Islet precursor cell (in vitro differentiated cells): ENCODE measurements around the gene CCL4.
"Not testable (repeated sequence)": the region's sequence is repeated elsewhere in the genome, so short reads cannot be mapped to it uniquely, and the experiment has no call there.

Experiments
- DNase-seq: peaks from one replicate; pipeline ENCODE4 v3.0.0-alpha.2; 2018

The CCL4 gene

DNA sequence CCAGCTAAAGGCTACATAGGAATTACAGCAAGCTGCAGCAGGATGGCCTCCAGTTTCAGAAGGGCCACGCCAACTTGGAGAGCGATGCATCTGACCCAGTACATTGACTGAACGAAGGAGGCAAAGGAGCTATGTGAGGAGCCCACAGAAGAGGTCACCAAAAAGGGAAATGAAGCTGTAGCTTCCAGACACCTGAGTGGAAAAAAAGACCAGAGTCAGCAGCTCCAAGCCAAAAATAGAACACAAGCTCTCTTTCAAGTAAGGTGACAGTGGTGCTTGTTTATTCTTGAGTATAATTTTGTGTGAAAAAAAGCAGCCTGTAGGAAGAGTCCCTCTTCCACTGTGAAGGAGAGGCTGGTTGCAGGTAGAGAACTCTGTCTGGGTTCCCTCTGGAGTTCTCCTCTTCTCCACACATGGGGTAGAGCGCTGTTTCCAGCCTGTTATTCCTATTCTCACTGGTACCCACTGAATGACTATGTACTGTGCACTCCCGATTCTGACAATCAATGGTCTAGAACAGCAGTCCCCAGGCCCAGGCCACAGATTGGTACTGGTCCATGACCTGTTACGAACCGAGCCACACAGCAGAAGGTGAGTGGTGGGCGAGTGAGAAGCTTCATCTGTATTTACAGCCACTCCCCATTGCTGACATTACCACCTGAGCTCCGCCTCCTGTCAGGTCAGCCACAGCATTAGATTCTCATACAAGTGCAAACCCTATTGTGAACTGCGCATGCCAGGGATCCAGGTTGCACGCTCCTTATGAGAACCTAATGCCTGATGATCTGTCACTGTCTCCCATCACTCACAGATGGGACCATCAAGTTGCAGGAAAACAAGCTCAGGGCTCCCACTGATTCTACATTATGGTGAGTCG lies 15.1 kb downstream of the CCL4 start:
- DNase-seq = no peak

DNA sequence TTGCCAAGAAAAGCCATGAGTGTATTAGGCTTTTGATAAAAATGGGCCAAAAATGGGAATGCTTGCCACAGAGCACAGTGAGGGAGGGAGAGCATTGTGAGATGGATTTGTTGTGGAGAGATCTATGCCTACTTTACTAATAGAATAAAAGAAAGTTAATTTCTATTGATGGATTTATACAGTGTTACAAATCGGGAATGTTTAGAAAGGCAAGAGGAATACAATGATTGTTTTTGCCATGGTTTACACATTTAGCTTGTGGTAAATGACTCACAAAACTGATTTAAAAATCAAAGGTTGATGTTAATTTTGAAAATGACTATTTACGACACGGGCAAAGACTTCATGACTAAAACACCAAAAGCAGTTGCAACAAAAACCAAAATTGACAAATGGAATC lies 16.6 kb downstream of the CCL4 start:
- DNase-seq = no peak

DNA sequence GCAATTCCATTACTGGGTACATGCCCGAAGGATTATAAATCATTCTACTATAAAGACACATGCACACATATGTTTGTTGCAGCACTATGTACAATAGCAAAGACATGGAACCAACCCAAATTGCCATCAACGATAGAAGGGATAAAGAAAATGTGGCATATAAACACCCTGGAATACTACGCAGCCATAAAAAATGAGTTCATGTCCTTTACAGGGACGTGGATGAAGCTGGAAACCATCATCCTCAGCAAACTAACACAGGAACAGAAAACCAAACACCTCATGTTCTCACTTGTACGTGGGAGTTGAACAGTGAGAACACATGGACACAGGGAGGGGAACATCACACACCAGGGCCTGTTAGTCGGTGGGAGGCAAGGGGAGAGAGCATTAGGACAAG lies 17.5 kb downstream of the CCL4 start:
- not testable (repeated sequence) for DNase-seq

DNA sequence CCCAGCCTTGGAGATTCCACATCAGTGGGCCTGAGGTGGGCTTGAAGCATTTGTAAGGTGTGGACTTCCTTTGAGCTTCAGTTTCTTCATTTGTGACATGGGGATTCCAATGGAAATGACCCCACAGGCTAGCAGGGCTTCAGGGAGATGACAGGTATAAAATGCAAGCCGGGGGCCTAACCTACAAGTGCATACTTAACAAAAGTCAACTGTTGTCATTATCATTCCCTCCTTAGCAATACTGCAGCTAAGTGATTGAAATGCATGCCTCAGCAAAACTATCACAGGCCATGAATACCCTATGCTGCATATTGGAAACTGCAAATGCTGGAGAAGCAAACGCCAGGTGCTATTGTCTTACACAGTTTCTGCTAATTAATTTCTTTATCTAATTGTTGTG lies 19.8 kb downstream of the CCL4 start:
- DNase-seq = no peak

DNA sequence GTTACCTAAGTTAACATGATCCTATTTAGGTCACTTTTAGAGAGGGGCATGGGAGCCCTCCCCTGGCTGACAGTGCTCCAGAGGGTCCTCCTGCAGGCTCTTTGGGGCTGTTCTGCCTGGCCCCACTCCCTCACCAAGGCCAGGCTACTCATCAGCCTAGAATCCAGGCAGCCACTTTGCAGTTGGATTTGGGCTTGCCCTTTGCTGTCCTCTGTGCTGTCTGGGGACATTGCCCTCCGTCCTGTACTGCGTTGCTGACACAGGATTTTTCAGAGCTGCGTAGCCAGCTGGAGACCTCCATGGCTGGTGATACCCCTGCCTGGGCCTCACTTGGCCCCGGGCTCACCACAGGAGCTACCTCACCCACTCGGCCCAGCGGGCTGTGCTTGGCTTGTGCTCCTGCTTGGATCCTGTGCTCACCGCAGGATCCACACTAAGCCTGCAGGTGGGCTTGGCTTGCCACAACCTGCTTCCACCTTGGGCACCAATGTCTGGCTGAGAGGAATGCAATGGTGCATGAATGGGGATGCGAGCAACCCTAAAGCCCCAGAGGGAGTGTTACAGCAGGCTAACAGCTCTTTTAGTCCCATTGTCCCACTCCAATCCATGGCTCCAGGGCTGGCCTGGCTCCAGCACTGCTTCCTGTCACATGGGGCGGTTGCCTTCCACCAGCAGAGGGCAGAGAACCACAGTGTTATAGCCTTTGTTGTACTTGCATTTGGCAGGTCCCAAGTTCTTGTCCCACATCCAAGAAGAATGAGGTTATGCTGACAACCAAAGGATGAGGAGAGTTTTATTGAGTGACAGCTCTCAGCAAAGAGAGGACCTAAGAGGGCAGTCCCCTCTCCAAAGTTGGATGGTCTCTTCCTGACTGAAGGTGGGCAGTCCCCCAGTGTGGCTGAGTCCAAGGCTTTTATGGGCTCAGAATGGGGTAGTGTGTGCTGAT lies 21.5 kb downstream of the CCL4 start:
- peak; percentile 88 for DNase-seq

DNA sequence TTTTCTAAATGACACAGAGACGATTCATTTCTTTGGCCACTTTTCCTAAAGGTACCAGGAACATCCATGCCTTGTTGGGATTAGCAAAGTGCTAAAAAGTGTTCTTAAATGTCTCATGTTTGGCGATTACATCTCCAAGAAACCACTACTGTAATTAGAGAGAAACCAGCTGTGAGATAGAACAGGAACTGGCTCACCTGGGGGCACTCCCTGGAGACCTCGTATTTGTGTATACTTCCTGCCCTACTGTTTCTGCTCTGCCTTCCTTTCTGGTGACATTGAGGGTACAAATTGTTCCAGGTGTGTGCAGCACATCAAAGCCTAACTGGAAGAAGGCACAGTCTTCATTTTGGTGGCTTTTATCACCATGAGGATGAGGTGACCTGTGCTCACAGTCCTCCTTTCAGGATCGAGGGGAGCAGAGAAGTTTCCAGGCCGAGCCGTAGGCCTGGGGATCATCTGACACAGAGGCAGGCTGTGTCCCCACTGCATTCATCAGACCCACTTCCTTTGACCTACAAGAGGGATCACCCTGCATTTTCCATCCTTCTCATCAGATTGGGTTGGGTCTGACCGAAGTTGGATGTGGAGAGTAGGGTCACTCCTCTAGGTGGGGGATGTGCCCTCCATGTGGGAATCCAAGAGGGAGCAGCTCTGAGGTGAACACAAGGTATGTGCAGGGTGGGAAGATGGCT lies 23.7 kb downstream of the CCL4 start:
- no peak for DNase-seq

DNA sequence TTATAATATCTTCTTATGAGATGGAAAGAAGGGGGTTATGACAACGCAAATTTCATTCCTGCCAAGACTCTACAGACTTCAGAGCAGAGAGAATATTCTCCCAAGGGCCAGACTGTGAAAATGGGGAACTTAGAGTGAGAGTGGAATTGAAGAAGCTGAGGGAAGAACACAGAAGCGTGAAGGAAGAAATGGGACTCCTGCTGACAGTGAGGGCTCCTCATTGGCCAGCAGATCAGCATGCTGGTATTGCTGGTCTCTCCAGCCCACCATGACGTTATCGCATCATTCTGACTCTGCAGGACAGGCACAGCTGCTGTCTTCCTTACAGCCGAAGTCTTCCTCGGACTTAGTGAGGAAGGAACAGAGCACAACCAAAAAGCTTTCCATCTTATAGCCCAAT lies 24.3 kb downstream of the CCL4 start:
- DNase-seq = no peak

DNA sequence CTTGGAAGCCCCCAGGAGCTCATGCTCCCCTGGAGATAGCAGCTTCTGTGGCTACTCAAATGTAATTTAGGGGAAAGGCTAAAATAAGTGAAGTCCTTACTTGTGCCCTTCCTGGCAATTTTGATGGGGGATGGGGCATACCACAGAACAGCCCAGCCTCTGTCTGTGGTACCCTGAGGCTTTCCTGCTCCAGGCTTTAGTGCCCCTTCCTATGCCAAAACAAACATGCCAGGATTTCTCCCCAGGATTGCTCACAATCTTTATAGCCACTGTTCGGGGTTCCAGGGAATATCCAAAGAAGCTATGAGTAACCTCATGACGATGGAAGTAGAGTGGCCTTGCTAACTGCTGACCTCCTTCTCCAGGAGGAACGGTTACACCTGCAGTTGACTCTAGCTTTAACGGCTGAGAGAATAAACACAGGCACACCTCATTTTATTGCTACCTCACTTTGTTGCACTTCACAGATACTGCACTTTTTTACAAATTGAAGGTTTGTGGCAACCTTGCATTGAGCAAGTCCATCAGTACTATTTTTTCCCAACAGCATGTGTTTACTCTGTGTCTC lies 24.9 kb downstream of the CCL4 start:
- no peak for DNase-seq

DNA sequence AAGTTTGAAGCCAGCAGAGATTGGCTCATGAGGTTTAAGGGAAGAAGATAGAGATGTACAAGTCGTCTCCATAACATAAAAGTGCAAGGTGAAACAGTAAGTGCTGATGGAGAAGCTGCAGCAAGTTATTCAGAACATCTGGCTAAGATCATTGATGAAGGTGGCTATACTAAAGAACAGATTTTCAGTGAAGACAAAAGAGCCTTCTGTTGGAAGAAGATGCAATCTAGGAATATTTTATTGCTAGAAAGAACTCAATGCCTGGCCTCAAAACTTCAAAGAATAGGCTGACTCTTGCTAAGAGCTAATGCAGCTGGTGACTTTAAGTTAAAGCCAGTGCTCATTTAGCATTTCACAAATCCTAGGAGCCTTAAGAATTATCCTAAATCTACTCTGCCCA lies 26.0 kb downstream of the CCL4 start:
- DNase-seq = no peak

DNA sequence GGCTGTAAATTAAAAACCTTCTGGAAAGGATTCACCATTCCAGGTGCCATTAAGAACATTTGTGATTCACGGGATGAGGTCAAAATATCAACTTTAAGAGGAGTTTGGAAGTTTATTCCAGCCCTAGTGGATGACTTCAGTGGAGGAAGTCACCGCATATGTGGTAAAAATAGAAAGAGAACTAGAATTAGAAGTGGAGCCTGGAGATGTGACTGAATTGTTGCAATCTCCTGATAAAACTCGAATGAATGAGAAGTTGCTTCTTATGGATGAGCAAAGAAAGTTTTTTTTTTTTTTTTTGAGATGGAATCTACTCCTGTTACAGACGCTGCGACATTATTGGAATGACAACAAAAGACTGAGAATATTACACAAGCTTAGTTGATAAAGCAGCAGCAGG lies 26.7 kb downstream of the CCL4 start:
- no peak for DNase-seq

DNA sequence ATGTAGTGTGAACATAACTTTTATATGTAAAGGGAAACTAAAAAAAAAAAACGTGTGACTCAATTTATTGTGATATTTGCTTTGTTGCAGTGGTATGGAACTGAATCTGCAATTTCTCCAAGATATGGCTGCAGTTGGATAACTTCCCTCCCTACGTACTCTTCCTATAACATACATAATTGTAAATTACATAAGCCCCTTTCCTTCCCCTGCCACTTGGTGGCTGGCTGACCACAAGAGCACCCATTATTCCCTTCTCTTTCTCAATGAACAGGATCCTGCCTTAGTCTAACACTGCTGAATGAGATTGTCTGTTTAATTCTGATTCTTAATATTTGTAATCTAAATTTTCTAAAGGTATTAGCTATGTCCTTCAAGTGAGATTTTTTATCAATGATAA lies 27.8 kb downstream of the CCL4 start:
- no peak for DNase-seq

DNA sequence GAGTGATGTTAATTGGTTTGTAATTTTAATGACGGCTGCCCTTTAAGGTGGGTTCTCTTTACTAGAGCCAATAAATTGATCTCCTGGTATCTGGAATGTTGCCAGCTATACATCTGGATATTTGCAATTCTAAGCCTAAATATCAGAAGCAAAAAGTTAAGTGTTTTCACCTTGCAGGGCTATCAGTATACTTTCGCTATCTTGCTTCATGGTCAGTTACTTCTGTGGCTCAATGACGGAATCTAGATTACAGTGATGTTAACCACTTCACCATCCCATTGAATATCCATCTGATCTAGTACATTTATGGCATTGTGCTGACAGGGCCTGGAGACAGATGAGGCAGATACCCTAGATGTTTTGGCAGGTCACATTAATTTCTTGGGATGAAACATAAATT lies 28.3 kb downstream of the CCL4 start:
- DNase-seq = no peak

DNA sequence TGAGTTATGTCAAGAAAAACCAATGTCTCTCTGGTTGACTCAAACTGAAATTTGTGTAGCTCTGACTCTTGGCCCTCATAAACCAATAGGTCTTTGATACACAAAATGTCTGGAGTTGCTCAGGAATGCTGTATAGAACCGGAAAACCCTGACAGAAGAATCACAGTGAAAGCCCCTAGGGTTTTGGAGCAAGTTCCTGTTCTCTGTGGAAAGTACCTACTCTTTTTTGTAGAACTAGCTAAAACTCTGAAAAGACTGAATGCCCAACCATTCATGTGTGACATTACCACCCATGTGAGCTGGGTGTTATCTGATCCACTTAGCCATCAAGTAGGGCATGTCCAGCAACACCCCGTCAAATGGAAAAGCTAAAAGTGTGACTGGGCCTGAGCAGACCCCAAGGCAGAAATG lies 28.8 kb downstream of the CCL4 start:
- peak; percentile 71 for DNase-seq

DNA sequence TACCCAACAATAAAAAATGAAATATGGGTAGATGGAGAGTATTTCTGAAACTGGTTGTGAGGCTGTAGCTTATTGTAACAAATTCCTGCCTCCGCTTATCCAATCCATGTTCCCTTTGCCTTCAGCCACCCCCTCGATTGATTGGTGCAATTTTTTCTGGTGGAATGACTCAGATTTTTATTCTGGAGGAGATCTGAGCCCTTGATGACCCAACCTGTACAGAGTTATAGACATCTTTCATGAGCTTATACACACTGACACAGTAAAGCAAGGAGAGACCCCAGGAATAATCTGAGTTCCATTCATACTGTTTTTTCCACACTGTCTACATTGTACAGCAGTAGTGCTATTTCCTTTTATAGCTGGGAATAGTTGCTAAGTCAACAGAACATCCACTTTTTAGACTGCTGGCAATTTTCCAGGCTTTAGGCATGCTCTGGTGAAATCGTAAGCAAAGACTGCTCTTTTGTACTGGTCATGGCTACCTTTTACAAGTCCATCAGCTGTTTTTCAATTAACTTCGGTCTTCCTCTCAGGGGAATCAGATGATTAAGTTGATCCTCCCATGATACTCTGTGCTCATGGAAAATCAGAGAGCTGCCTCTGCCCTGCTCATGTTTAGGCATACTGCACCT lies 30.1 kb downstream of the CCL4 start:
- DNase-seq = no peak

DNA sequence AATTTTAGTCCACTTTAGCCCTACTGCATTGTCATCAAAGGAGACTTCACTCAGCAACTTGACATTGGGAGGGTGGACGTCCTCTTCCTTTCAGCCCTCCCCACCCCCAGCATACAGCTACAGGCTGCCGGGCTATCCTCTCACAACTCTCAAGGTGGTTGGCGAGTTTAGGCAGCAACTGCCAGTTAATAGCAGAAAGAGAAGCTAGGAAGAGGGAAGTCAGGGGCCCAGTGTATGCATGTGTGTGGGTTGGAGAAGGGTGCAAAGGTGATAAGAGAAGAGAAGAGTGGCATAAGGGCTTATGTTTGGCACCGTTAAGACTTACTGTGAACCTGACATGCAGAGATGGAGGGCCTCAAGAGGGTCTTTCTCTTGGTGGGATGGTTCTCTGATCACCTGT lies 31.8 kb downstream of the CCL4 start:
- no peak for DNase-seq

DNA sequence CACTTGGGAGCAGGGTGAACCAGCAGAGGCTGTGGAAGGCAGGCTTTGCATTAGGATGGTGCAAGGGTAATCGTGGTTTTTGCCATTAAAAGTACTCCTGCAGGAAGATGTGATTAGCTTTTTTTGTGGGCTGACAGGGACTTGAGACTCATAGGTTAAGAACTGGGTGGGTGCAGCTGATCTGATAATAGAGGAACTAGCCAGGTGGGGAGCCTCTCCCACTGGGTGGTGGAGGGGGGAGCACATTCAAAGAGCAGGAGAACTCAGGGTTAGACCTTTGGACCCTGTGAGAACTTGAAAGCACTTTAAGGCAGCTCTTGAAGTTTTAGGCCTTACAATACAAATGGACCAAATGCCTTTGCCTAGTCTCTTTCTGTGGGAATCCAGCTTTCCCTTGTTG lies 32.4 kb downstream of the CCL4 start:
- DNase-seq = no peak

DNA sequence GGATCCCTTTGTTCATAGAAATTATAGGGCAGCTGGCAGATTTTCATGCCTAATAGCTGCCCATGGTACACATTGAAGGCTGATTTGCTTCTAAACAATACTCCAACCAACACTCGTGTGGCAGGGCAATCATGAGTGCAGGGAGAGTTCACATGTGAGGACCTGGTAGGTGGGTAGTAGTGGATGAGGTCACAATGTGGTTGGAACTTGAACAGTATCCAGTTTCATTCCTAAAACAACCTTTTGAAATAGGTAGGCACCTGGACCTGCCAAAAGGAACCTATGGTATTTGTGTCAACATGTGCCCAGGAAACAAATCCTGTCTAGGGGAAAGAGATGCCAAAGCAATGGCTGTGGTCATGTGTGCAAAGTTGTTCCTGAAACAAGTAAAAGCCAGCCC lies 32.8 kb downstream of the CCL4 start:
- DNase-seq = no peak

DNA sequence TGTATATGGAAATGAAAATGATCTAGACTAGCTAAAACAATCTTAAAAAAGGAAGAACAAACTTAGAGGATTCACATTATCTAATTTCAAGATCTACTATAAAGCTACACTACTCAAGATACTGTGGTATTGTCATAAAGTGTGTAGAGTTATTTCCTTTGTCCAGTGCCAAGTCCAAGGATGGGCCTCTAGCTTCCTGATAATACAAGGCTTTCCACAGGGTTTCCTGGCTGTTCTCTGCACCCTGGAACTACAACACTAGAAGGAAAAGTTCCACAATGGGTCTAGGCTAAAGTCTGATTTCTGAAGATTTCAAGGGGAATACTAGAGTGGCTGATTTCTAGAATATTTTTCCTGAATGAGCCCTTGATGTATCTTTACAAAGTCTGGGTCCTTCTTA lies 38.6 kb downstream of the CCL4 start:
- peak; percentile 12 for DNase-seq

DNA sequence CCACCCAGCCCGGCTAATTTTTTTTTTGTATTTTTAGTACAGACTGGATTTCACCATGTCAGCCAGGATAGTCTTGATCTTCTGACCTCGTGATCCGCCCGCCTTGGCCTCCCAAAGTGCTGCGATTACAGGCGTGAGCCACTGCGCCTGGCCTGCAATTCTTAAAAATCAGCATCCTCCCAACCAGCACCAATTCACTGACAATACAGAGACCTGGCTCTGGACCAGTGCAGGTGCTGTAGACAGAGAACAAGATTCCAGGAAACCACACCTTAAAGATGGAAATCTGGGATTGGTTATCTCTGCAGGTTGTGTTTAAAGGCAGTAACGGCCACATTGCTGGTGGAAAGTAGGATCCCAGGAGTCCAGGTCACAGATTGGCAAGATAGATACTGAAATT lies 39.2 kb downstream of the CCL4 start:
- no peak for DNase-seq

DNA sequence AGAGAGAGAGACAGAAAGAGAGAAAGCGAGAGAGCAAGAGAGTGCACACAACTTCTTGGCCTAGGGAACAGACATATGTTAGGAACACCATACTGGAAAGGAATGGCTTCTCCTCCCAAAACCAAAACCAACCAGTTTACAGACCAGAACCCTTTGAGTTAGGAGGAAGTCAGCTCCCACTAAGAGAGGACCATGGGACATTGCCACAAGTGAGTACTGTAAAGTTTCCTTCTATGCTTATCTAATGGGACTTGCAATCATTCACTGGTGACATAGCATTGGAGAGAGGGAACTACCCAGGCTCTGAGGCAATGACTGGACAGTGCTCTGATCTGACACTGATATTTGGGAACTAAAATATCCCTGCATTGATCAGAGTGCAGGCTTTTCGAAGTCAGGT lies 40.4 kb downstream of the CCL4 start:
- DNase-seq = no peak

DNA sequence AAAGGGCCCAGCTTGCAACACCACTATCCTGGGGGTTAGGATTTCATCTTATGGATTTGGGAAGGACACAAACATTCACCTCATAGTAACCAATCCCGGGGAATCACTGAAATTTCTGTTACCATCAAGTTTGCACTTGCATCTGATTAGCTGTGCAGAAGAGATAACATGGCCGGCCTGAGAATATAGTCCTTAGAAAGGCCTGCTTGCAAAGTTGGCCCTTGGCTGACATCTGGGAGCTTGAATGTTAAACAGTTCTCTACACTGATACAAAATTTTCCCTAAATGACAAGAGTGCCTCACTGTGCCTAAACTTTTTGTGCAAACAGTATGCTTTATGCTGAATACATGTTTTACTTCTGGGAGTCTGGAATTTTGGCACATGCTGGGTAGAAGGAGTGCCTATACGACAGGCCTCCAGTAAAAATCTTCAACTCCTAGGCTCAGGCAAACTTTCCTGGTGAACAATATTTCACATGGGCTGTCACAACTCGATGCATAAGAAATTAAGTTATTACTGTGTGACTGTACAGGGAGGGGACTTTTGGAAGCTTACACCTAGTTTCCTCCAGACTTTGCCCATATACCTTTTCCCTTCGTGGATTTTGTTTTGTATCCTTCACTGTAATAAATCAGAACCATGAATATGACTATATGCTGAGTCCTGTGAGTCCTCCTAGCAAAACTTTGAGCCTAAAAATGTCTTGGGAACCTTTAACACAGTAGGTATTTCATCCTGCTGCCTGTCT lies 41.5 kb downstream of the CCL4 start:
- no peak for DNase-seq

DNA sequence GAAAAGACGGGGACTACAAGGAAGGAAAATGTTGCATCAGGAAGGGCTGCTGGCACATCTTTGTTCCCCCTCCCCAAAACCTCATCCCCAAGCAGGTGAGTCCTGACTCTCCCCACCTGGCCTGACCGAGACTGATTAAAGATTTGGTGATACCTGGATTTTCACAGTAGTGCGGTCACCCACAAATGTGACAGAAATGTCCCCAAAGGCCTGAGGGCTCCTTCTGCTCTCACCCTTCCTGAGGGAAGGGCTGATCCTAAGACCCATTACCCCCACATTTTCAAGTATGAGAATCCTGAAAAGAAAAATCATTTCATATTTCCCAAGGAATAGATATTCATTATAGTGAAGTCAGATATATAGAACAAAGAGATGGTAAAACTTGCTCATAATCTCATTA lies 44.0 kb downstream of the CCL4 start:
- DNase-seq = no peak
